Measurements from ENCODE around the gene TCEA3. TPM values are rescaled to one million over a fixed set of nuclear protein-coding genes. Genes with fewer than 3 reads are reported as not detected.
"Not testable (repeated sequence)": the region's sequence is repeated elsewhere in the genome, so short reads cannot be mapped to it uniquely, and the experiment has no call there.

Gene TCEA3
- total RNA-seq, 4 donors from 2014 or later, result 20.6 to 70.9 (median 27.8) TPM

- DNase-seq, result no peak
- no peaks in the 10 kb centered on the region for H3K4me1 ChIP-seq
- no peak overlapping the region for H3K4me3 ChIP-seq
- intact Hi-C loops (cut with DNase I; ENCODE audit: low total_unique reads), result no loop called here
- H3K36me3 ChIP-seq, result no peaks in the 10 kb centered on the region
- H3K27ac ChIP-seq, result no peak overlapping the region
- H3K9me3 ChIP-seq, result no peaks in the 10 kb centered on the region
- H3K27me3 ChIP-seq, result no peaks in the 10 kb centered on the region
- TF ChIP-seq POLR2A (IDR thresholded peaks at IDR 0.05) (no peak), CTCF (IDR thresholded peaks at IDR 0.05) (no peak)
These were observed 43.2 kb downstream of the TCEA3 start for GRCh38 chr1:23381233-23381885.

DNA sequence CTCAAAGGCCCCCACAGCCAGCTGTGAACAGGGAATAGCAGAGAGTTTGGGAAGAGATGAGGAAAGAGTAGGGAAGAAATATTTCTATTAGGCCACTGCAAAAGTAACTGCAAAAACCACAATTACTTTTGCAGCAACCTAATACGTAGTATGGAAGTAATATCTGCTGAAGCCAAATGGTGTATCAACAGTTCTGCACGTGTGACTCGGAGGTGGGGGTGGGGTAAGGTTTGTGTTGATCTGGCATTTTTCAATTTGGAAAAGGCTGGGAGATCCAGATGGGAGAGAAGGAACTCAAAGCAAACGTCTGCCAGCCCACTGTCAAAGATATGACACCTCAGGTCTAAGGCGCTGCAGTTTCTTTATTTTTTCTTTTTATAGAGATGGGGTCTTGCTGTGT, 43.8 kb downstream of the TCEA3 start:
- intact Hi-C loops (cut with DNase I; ENCODE audit: low total_unique reads), result no loop called here
- H3K4me1 ChIP-seq, result no peaks in the 10 kb centered on the region
- no peak for DNase-seq
- no peaks in the 10 kb centered on the region for H3K9me3 ChIP-seq
- H3K4me3 ChIP-seq, result no peak overlapping the region
- H3K27me3 ChIP-seq, result no peaks in the 10 kb centered on the region
- TF ChIP-seq CTCF (IDR thresholded peaks at IDR 0.05) (no peak), POLR2A (IDR thresholded peaks at IDR 0.05) (no peak)
- no peaks in the 10 kb centered on the region for H3K36me3 ChIP-seq
- H3K27ac ChIP-seq, result no peak overlapping the region

DNA sequence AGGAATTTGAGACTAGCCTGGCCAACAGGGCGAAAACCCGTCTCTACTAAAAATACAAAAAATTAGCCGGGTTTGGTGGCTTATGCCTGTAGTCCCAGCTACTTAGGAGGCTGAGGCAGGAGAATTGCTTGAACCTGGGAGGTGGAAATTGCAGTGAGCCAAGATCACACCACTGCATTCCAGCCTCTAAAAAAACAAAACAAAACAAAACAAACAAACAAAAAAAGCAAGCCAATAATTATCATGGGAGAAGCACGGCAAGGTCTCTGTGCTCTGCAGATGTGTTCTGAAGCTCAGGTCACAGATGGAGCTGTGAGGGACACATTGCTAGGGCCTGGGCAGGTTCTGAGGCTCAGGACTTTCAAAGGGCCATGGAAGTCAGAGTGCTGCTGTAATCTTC, 44.3 kb downstream of the TCEA3 start:
- H3K36me3 ChIP-seq; H3K4me3 ChIP-seq; H3K4me1 ChIP-seq; H3K27me3 ChIP-seq; H3K9me3 ChIP-seq; intact Hi-C loops (cut with DNase I; ENCODE audit: low total_unique reads); H3K27ac ChIP-seq; DNase-seq: not testable (repeated sequence)

GRCh38 chr1:23376890-23377811, 47.4 kb downstream of the TCEA3 start:
- intact Hi-C loops (cut with DNase I; ENCODE audit: low total_unique reads), result no loop called here
- Histone ChIP-seq H3K27ac (peak overlapping the region; percentile 72 to 83), H3K4me1 (no peaks in the 10 kb centered on the region), H3K9me3 (no peaks in the 10 kb centered on the region), H3K36me3 (no peaks in the 10 kb centered on the region), H3K27me3 (no peaks in the 10 kb centered on the region), H3K4me3 (no peak overlapping the region)
- TF ChIP-seq CTCF (IDR thresholded peaks at IDR 0.05), result no peak
- DNase-seq, result peak; percentile 77 to 80

GRCh38 chr1:23374079-23374735, 50.3 kb downstream of the TCEA3 start:
- H3K4me1 ChIP-seq; intact Hi-C loops (cut with DNase I; ENCODE audit: low total_unique reads); H3K4me3 ChIP-seq; H3K9me3 ChIP-seq; H3K27me3 ChIP-seq; DNase-seq; H3K27ac ChIP-seq; H3K36me3 ChIP-seq: not testable (repeated sequence)

Measured in uterus (tissue), 4 donors.